ENCODE measurements around the gene LRRC61.
A peak's percentile ranks its signal among the peaks of the same experiment; 100 is the strongest.

- TF ChIP-seq, protein P1, sequence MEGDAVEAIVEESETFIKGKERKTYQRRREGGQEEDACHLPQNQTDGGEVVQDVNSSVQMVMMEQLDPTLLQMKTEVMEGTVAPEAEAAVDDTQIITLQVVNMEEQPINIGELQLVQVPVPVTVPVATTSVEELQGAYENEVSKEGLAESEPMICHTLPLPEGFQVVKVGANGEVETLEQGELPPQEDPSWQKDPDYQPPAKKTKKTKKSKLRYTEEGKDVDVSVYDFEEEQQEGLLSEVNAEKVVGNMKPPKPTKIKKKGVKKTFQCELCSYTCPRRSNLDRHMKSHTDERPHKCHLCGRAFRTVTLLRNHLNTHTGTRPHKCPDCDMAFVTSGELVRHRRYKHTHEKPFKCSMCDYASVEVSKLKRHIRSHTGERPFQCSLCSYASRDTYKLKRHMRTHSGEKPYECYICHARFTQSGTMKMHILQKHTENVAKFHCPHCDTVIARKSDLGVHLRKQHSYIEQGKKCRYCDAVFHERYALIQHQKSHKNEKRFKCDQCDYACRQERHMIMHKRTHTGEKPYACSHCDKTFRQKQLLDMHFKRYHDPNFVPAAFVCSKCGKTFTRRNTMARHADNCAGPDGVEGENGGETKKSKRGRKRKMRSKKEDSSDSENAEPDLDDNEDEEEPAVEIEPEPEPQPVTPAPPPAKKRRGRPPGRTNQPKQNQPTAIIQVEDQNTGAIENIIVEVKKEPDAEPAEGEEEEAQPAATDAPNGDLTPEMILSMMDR (IDR thresholded peaks at IDR 0.05): peak in 2 of 3 experiments; percentile 24 to 68
- no peak for TF ChIP-seq POLR2A (IDR thresholded peaks at IDR 0.05)
These were observed 33.2 kb downstream of the LRRC61 start for GRCh38 chr7:150356265-150356897.
